Measurements from ENCODE around the gene PTPRN2. TPM values are rescaled to one million over a fixed set of nuclear protein-coding genes. Genes with fewer than 3 reads are reported as not detected.

The PTPRN2 gene
- total RNA-seq, 1 donor: 0.09 TPM

- DNase-seq (ENCODE audit: low read depth): no peak
These were observed 611.2 kb downstream of the PTPRN2 start for GRCh38 chr7:157976406-157976805.

DNA sequence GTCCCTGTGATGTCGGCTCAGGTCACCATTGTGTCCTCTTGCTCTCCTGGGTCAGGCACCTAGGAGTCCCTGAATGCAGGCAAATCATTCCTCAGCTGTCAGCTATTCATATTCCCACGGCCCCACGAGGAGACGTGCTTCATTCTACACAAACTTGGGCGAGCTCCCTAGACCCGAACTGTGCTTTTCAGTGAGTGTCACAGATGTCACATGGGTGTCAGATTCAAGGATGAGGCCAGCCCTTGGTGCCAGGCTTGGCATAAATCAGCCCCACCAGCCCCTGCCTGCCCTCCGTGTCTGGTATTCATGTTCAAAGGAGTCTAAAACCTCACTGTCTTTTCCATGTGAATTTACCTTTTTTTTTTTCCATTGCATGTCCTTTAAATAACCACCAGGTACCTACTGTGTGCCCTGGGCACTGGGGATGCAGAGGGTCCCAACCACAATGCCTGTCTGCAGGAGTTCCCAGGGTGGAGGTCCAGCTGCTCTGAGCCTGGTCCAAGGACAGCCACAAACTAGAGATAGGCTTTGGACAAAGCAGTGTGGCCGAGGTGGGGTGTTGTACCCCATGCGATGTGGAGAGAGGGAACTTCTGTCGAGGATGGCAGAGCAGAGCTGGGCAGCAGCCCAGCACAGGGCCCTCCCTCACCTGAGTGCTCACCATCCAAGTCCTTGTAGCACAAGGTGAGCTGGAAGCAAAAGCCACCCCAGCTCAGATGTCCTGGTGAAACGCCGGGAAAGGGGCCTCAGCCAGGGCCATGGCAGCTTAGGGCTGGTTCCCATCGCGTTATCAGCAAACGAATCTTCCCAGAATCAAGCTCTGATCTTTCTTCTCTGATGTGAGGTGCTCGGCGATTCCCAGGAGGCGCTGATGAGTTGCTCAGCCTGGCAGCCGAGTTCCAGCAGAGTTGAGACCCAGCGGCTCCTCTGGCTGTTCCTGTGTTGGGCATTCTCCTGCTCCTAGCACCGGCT lies 611.9 kb downstream of the PTPRN2 start:
- DNase-seq (ENCODE audit: low read depth): no peak
- no peak overlapping the region for H3K4me3 ChIP-seq (ENCODE audit: low read depth, low read length)
- no peak for TF ChIP-seq CTCF (IDR thresholded peaks at IDR 0.05; ENCODE audit: insufficient read depth, low read length)

More at GRCh38 chr7:157976406-157976805, 611.2 kb downstream of the PTPRN2 start:
- H3K4me3 ChIP-seq (ENCODE audit: low read depth, low read length): no peak overlapping the region
- no peak for TF ChIP-seq CTCF (IDR thresholded peaks at IDR 0.05; ENCODE audit: insufficient read depth, low read length)

DNA sequence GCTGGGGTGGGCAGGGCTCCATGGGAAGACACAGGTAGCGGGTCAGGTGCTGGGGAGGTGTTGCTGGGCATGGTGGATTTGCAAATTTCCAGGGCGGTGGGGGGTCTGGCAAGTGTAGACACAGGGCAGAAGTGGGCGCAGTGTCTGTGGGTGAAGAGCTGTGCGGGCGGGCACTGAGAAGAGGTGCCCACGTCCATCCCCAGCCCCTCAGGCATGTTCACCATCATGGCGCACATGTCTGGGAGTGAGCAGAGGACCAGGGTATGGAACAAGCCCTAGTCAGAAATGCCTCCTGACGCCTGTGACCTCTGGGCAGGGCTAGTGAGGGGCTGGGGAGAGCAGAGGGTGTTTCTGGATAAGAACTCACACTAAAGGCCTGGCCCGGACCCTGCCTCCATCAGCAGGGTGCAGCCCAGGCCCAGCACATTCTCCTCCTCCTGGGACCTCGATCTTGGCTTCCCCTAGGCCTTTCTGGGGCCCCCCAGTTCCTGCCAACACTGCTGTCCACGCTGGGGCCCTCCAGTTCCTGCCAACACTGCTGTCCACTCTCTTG lies 612.9 kb downstream of the PTPRN2 start:
- H3K4me3 ChIP-seq (ENCODE audit: low read depth, low read length): no peak overlapping the region
- no peak for DNase-seq (ENCODE audit: low read depth)
- TF ChIP-seq CTCF (IDR thresholded peaks at IDR 0.05; ENCODE audit: insufficient read depth, low read length): no peak

- DNase-seq (ENCODE audit: low read depth): no peak
- H3K4me3 ChIP-seq (ENCODE audit: low read depth, low read length): no peak overlapping the region
- TF ChIP-seq CTCF (IDR thresholded peaks at IDR 0.05; ENCODE audit: insufficient read depth, low read length): no peak
These were observed 613.5 kb downstream of the PTPRN2 start for GRCh38 chr7:157973971-157974677.

GRCh38 chr7:157972914-157973313 lies 614.7 kb downstream of the PTPRN2 start:
- TF ChIP-seq CTCF (IDR thresholded peaks at IDR 0.05; ENCODE audit: insufficient read depth, low read length): no peak
- no peak overlapping the region for H3K4me3 ChIP-seq (ENCODE audit: low read depth, low read length)
- DNase-seq (ENCODE audit: low read depth): no peak

DNA sequence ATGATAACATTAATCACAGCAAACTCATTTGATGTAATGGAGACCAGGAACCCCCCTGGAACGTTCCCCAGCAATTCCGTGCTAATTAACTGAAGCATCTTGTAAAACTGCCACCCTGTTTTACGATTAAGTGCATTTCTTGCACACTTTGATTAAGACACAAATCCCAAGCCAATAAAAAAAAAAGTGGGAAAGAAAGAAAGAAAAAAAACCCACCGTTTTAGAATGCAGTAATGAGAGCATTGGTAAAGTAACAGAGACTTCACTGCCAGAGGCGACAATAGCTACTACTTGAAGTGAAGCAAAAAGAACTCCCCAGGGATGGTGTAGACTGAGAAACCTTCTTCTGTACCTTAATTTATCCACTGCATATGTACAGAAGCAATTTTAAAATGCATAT lies 616.1 kb downstream of the PTPRN2 start:
- no peak overlapping the region for H3K4me3 ChIP-seq (ENCODE audit: low read depth, low read length)
- no peak for TF ChIP-seq CTCF (IDR thresholded peaks at IDR 0.05; ENCODE audit: insufficient read depth, low read length)
- DNase-seq (ENCODE audit: low read depth): no peak

Data from fibroblast of the aortic adventitia (primary cell).